Upper lobe of right lung (tissue), 1 donor: ENCODE measurements around the gene FGD1. TPM values are rescaled to one million over a fixed set of nuclear protein-coding genes. Genes with fewer than 3 reads are reported as not detected.

Experiments
- ATAC-seq: fragments of 200-7000 bp; cut with Tn5 transposase; one replicate; pipeline ENCODE4 v1.9.1; 2020; ENCODE audit warnings: mild to moderate bottlenecking, moderate library complexity
- DNase-seq: peaks from one replicate; pipeline ENCODE4 v3.0.0-alpha.2; 2020
- H3K27ac ChIP-seq: fragments of 200-600 bp; one replicate; pipeline ENCODE4 v1.8.0; 2022
- H3K27me3 ChIP-seq: fragments of 200-600 bp; one replicate; pipeline ENCODE4 v1.8.0; 2022; ENCODE audit warnings: mild to moderate bottlenecking
- H3K36me3 ChIP-seq: fragments of 200-600 bp; one replicate; pipeline ENCODE4 v1.8.0; 2022
- H3K4me1 ChIP-seq: fragments of 200-600 bp; one replicate; pipeline ENCODE4 v1.8.0; 2022
- H3K4me3 ChIP-seq: fragments of 200-600 bp; one replicate; pipeline ENCODE4 v1.8.0; 2022; ENCODE audit warnings: mild to moderate bottlenecking
- H3K9me3 ChIP-seq: fragments of 200-600 bp; one replicate; pipeline ENCODE4 v1.8.0; 2022
- intact Hi-C: fragments of 100-400 bp; cut with DNase I; formaldehyde crosslinking; loops from one replicate; pipeline ENCODE4 v1.11.0; 2022
- total RNA-seq: library from RNA; stranded (reverse); fragmentation: NEBNext Ultra II Directional; extraction: Animal tissue kit (Norgen Biotek cat#: 25700); gene quantifications from one replicate; pipeline ENCODE4 v1.2.1, GENCODE V29; 2021
- TF ChIP-seq, protein P1 (sequence below): fragments of 200-600 bp; IDR thresholded peaks from one replicate; pipeline ENCODE4 v1.8.0; 2022; ENCODE audit warnings: antibody characterized with exemption
- donor health status: DM: no; HTN: yes; CAD: no; lungs with severe emphysema.

FGD1 gene
- total RNA-seq, 1 donor from 2014 or later: 3.7 TPM

DNA sequence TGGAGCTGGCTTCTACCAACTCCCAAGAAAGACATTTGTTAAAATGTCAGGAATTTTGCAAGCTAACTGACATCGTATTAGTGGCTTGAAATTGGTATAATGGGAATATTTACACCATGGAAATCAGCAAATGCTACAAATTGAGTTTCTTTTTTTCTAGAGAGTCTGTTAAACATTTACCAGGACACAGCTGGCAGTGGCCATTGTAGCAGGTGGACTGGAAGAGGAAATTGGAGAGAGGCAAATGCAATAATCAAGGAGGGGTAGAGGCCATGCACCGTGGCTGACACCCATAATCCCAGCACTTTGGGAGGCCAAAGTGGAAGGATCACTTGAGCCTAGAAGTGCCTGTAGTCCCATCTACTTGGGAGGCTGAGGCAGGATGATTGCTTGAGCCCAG is 88.8 kb downstream of the FGD1 start:
- DNase-seq (no peak), ATAC-seq (no peak)
- no peaks in the 10 kb centered on the region for H3K36me3 ChIP-seq
- TF ChIP-seq, protein P1, sequence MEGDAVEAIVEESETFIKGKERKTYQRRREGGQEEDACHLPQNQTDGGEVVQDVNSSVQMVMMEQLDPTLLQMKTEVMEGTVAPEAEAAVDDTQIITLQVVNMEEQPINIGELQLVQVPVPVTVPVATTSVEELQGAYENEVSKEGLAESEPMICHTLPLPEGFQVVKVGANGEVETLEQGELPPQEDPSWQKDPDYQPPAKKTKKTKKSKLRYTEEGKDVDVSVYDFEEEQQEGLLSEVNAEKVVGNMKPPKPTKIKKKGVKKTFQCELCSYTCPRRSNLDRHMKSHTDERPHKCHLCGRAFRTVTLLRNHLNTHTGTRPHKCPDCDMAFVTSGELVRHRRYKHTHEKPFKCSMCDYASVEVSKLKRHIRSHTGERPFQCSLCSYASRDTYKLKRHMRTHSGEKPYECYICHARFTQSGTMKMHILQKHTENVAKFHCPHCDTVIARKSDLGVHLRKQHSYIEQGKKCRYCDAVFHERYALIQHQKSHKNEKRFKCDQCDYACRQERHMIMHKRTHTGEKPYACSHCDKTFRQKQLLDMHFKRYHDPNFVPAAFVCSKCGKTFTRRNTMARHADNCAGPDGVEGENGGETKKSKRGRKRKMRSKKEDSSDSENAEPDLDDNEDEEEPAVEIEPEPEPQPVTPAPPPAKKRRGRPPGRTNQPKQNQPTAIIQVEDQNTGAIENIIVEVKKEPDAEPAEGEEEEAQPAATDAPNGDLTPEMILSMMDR: no peak
- H3K4me3 ChIP-seq: no peak overlapping the region
- intact Hi-C loops: no loop called here
- H3K27me3 ChIP-seq: no peaks in the 10 kb centered on the region
- no peak overlapping the region for H3K27ac ChIP-seq
- no peaks in the 10 kb centered on the region for H3K4me1 ChIP-seq
- no peaks in the 10 kb centered on the region for H3K9me3 ChIP-seq

DNA sequence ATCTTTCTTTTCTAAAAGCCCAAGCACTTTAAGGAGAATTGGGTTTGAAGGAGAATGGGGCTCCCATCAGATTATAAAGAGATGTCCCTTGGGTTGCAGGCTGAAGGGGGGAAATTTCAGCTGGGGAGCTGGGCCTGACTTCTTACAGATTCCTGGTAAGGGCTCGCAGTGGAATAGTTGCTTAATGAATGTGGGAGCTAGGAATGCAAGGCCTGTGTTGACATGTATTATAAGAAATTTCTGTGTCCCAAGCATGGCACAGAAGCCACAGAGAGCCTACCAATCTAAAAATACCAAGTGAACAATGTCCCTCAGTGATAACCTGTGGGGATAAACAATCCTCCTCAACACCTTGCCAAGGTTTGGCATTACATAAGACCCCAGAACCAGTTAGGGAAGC is 98.9 kb downstream of the FGD1 start:
- DNase-seq (no peak), ATAC-seq (no peak)
- intact Hi-C loops: no loop called here
- Histone ChIP-seq H3K27ac (no peak overlapping the region), H3K36me3 (no peaks in the 10 kb centered on the region), H3K4me3 (no peak overlapping the region), H3K9me3 (no peaks in the 10 kb centered on the region), H3K4me1 (no peaks in the 10 kb centered on the region), H3K27me3 (no peaks in the 10 kb centered on the region)
- TF ChIP-seq, protein P1: no peak

Other genes starting within 250 kb of the FGD1 start
- gene WNK3, start 138.2 kb downstream of the FGD1 start, total RNA-seq: 1.8 TPM
- gene TSR2, start 55.8 kb downstream of the FGD1 start, total RNA-seq: 38.4 TPM
- gene GNL3L, start 34.0 kb upstream of the FGD1 start, total RNA-seq: 29.0 TPM